Liver (tissue), 9 donors: ENCODE results near the gene PLCB1. TPM values are rescaled to one million over a fixed set of nuclear protein-coding genes. Genes with fewer than 3 reads are reported as not detected.

ENCODE experiments used
- DNase-seq: peaks from one replicate; pipeline ENCODE4 v3.0.0-alpha.2; 2017; ENCODE audit warnings: low spot score
- H3K27ac ChIP-seq, 2 donors: one replicate each; pipeline ENCODE4 v1.7.0; 2013; ENCODE audit warnings: inconsistent platforms in 2 of 2, low read length in 2 of 2, control low read depth in 1 of 2, low read depth in 1 of 2, mild to moderate bottlenecking in 1 of 2
- H3K27me3 ChIP-seq, 4 donors: one replicate each; pipeline versions ENCODE4 v1.6.1 to v1.7.0; 2013; ENCODE audit warnings: low read length in 3 of 4, inconsistent platforms in 1 of 4, mild to moderate bottlenecking in 1 of 4, moderate library complexity in 1 of 4; ENCODE audit not compliant: control insufficient read depth in 4 of 4, insufficient read depth in 4 of 4
- H3K36me3 ChIP-seq, 4 donors: one replicate each; pipeline versions ENCODE4 v1.6.1 to v1.7.0; 2013; ENCODE audit warnings: low read length in 3 of 4, mild to moderate bottlenecking in 3 of 4, low read depth in 1 of 4, moderate library complexity in 1 of 4; ENCODE audit not compliant: control insufficient read depth in 4 of 4, insufficient read depth in 3 of 4
- H3K4me1 ChIP-seq, 4 donors: one replicate each; pipeline versions ENCODE4 v1.6.1 to v1.7.0; 2013; ENCODE audit warnings: low read length in 3 of 4, mild to moderate bottlenecking in 3 of 4, moderate library complexity in 1 of 4; ENCODE audit not compliant: control insufficient read depth in 4 of 4, insufficient read depth in 4 of 4
- H3K4me3 ChIP-seq, 3 donors: one replicate each; pipeline versions ENCODE4 v1.6.1 to v1.7.0; 2013; ENCODE audit warnings: low read length in 3 of 3, control low read depth in 1 of 3, low read depth in 1 of 3, mild to moderate bottlenecking in 1 of 3
- H3K9ac ChIP-seq, 2 donors: one replicate each; pipeline ENCODE4 v1.7.0; 2013; ENCODE audit warnings: low read length in 2 of 2, mild to moderate bottlenecking in 2 of 2, moderate library complexity in 2 of 2, control low read depth in 1 of 2, low read depth in 1 of 2
- H3K9me3 ChIP-seq, 4 donors: one replicate each; pipeline versions ENCODE4 v1.6.1 to v1.7.0; 2013; ENCODE audit warnings: low read length in 3 of 4; ENCODE audit not compliant: control insufficient read depth in 4 of 4
- ATF3 ChIP-seq: IDR thresholded peaks from 2 replicates; pipeline ENCODE4 v1.6.1; 2016; ENCODE audit warnings: antibody characterized with exemption
- EGR1 ChIP-seq, 2 donors: IDR thresholded peaks; 2 replicates each; pipeline ENCODE4 v1.6.1; 2016 to 2018; ENCODE audit warnings: antibody characterized with exemption in 2 of 2, low read depth in 2 of 2
- FOXA1 ChIP-seq: IDR thresholded peaks from 2 replicates; pipeline ENCODE4 v1.6.1; 2016; ENCODE audit warnings: antibody characterized with exemption
- FOXA2 ChIP-seq: IDR thresholded peaks from 2 replicates; pipeline ENCODE4 v1.6.1; 2016; ENCODE audit warnings: antibody characterized with exemption
- GABPA ChIP-seq, 2 donors: IDR thresholded peaks in 1 of 2; conservative IDR thresholded peaks in 1 of 2; 2 replicates each; pipeline ENCODE4 v1.6.1; 2016; ENCODE audit warnings: antibody characterized with exemption in 2 of 2, mild to moderate bottlenecking in 1 of 2, moderate library complexity in 1 of 2
- HNF4A ChIP-seq, 2 donors: conservative IDR thresholded peaks; 2 replicates each; pipeline ENCODE4 v1.6.1; 2016; ENCODE audit warnings: antibody characterized with exemption in 2 of 2, mild to moderate bottlenecking in 2 of 2
- HNF4G ChIP-seq: IDR thresholded peaks from 2 replicates; pipeline ENCODE4 v1.6.1; 2016; ENCODE audit warnings: antibody characterized with exemption
- JUND ChIP-seq, 2 donors: IDR thresholded peaks; 2 replicates each; pipeline ENCODE4 v1.6.1; 2016; ENCODE audit warnings: antibody characterized with exemption in 2 of 2
- MAX ChIP-seq: IDR thresholded peaks from 2 replicates; pipeline ENCODE4 v1.6.1; 2016; ENCODE audit warnings: antibody characterized with exemption
- RAD21 ChIP-seq, 2 donors: IDR thresholded peaks; 2 replicates each; pipeline ENCODE4 v1.6.1; 2016; ENCODE audit warnings: antibody characterized with exemption in 2 of 2, mild to moderate bottlenecking in 2 of 2
- RXRA ChIP-seq, 2 donors: IDR thresholded peaks; 2 replicates each; pipeline ENCODE4 v1.6.1; 2017 to 2018; ENCODE audit warnings: antibody characterized with exemption in 2 of 2, mild to moderate bottlenecking in 1 of 2
- SP1 ChIP-seq: IDR thresholded peaks from 2 replicates; pipeline ENCODE4 v1.6.1; 2018; ENCODE audit warnings: antibody characterized with exemption, mild to moderate bottlenecking
- TAF1 ChIP-seq: conservative IDR thresholded peaks from 2 replicates; pipeline ENCODE4 v1.6.1; 2016; ENCODE audit warnings: antibody characterized with exemption, mild to moderate bottlenecking
- WGBS: extraction: QIAGEN DNeasy Blood & Tissue Kit; methylation state at CpG from one replicate; pipeline ENCODE4 v1.1.7; 2013; 5-methylcytosine and 5-hydroxymethylcytosine counted together
- polyA plus RNA-seq, 2 donors: library from polyadenylated mRNA; stranded (reverse) in 1 of 2; unstranded in 1 of 2; fragments of 200-250 nt in 1 of 2; fragments of >200 nt in 1 of 2; fragmentation: Nextera tagmentation in 1 of 2; extraction: Ambion mirVana in 1 of 2; gene quantifications; one replicate each; pipeline versions ENCODE4 v1.2.1 to v1.2.3, GENCODE V29; 2013 to 2015
- total RNA-seq, 2 donors: library from RNA; depleted of rRNA; stranded (reverse); fragments of >200 nt; gene quantifications; one replicate each; pipeline ENCODE4 v1.2.3, GENCODE V29; 2014
- TF ChIP-seq, protein P1 (sequence below): fragments of 150-350 bp; IDR thresholded peaks from 2 replicates; pipeline ENCODE4 v1.5.1; 2017; ENCODE audit warnings: improper control_type of control experiment, low read depth, low read length; ENCODE audit not compliant: missing input control
- TF ChIP-seq, protein P2 (sequence below): IDR thresholded peaks from 2 replicates; pipeline ENCODE4 v1.6.1; 2016; ENCODE audit warnings: antibody characterized with exemption
- donor health status: healthy.
- donor health status: healthy.
- donor health status: healthy.
- donor health status: healthy.
- donor health status: healthy.

The PLCB1 gene
- total and polyA plus RNA-seq, 4 donors, result 3.7 to 13.5 (median 5.9) TPM

DNA sequence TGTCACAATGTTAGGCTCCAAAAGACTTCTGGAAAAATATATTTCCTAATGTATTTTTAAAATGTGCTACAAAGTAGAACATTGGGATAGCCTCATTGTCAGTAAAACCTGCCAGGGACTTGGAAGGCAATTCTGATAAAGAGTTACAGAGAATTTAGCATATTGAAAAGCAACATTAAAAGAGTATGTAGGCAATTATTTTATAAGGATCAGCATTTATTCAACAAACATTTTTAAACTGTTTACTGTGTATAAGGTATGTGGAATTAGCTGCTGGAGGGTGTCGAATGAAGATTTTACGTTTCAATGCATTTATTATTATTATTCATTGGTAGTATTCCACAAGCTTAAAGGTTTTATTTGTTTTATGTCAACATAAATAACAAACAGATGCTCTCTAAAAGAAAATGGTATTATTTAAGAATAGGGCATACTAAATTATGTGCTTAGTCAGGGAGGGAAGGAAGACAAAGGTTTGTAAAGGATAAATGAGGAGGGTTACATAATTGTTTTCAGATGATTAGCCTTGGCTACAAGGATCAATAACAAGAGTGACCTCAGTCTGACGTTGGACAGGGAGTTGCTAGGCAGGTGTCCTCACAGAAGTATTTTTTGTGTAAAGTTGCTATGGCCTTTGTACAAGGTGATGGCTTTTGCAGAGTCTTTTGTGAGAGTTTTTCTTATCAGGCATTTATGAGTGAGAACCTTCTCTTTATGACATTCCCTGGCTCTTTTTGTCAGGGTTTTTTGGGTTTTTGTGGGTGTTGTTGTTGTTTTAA, 623.5 kb downstream of the PLCB1 start:
- Histone ChIP-seq H3K9ac (no peak overlapping the region), H3K27me3 (no peaks in the 10 kb centered on the region), H3K27ac (no peak overlapping the region), H3K36me3 (no peaks in the 10 kb centered on the region), H3K4me1 (no peaks in the 10 kb centered on the region), H3K9me3 (no peaks in the 10 kb centered on the region), H3K4me3 (no peak overlapping the region)
- 70% methylated on average over 3 of the region's 3 CpGs for WGBS
- DNase-seq, result no peak
- TF ChIP-seq, protein P1, sequence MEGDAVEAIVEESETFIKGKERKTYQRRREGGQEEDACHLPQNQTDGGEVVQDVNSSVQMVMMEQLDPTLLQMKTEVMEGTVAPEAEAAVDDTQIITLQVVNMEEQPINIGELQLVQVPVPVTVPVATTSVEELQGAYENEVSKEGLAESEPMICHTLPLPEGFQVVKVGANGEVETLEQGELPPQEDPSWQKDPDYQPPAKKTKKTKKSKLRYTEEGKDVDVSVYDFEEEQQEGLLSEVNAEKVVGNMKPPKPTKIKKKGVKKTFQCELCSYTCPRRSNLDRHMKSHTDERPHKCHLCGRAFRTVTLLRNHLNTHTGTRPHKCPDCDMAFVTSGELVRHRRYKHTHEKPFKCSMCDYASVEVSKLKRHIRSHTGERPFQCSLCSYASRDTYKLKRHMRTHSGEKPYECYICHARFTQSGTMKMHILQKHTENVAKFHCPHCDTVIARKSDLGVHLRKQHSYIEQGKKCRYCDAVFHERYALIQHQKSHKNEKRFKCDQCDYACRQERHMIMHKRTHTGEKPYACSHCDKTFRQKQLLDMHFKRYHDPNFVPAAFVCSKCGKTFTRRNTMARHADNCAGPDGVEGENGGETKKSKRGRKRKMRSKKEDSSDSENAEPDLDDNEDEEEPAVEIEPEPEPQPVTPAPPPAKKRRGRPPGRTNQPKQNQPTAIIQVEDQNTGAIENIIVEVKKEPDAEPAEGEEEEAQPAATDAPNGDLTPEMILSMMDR, result no peak
- TF ChIP-seq HNF4G (no peak), JUND (IDR thresholded peaks at IDR 0.05) (no peak), ATF3 (no peak), HNF4A (conservative IDR thresholded peaks at IDR 0.05) (no peak), TAF1 (no peak), FOXA1 (no peak), GABPA (IDR thresholded peaks at IDR 0.05 in 1 of 2, conservative IDR thresholded peaks at IDR 0.05 in 1 of 2) (no peak), MAX (no peak), SP1 (no peak), RAD21 (IDR thresholded peaks at IDR 0.05) (no peak), RXRA (IDR thresholded peaks at IDR 0.05) (no peak), EGR1 (IDR thresholded peaks at IDR 0.05; ENCODE audit: low read depth in 2 of 2) (no peak)
- TF ChIP-seq, protein P2, sequence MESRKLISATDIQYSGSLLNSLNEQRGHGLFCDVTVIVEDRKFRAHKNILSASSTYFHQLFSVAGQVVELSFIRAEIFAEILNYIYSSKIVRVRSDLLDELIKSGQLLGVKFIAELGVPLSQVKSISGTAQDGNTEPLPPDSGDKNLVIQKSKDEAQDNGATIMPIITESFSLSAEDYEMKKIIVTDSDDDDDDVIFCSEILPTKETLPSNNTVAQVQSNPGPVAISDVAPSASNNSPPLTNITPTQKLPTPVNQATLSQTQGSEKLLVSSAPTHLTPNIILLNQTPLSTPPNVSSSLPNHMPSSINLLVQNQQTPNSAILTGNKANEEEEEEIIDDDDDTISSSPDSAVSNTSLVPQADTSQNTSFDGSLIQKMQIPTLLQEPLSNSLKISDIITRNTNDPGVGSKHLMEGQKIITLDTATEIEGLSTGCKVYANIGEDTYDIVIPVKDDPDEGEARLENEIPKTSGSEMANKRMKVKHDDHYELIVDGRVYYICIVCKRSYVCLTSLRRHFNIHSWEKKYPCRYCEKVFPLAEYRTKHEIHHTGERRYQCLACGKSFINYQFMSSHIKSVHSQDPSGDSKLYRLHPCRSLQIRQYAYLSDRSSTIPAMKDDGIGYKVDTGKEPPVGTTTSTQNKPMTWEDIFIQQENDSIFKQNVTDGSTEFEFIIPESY, result no peak

- H3K4me3 ChIP-seq, result no peak overlapping the region
- DNase-seq, result no peak
- no peaks in the 10 kb centered on the region for H3K36me3 ChIP-seq
- no peaks in the 10 kb centered on the region for H3K4me1 ChIP-seq
- WGBS, result 89% methylated on average over 2 of the region's 2 CpGs
- no peak for TF ChIP-seq JUND (IDR thresholded peaks at IDR 0.05)
- TF ChIP-seq TAF1, result no peak
- TF ChIP-seq EGR1 (IDR thresholded peaks at IDR 0.05; ENCODE audit: low read depth in 2 of 2), result no peak
- no peak overlapping the region for H3K27ac ChIP-seq
- no peak overlapping the region for H3K9ac ChIP-seq
- no peaks in the 10 kb centered on the region for H3K27me3 ChIP-seq
- no peaks in the 10 kb centered on the region for H3K9me3 ChIP-seq
Observed at GRCh38 chr20:8756410-8756809, 624.3 kb downstream of the PLCB1 start.

GRCh38 chr20:8757146-8757545, 625.1 kb downstream of the PLCB1 start:
- H3K9me3 ChIP-seq, result no peaks in the 10 kb centered on the region
- TF ChIP-seq ATF3 (no peak), SP1 (no peak), HNF4A (conservative IDR thresholded peaks at IDR 0.05) (no peak), RXRA (IDR thresholded peaks at IDR 0.05) (no peak), RAD21 (IDR thresholded peaks at IDR 0.05) (no peak), FOXA2 (no peak)
- no peak overlapping the region for H3K27ac ChIP-seq
- no peaks in the 10 kb centered on the region for H3K27me3 ChIP-seq
- no peak overlapping the region for H3K4me3 ChIP-seq
- no peak overlapping the region for H3K9ac ChIP-seq
- WGBS, result 88% methylated on average over 4 of the region's 4 CpGs
- no peaks in the 10 kb centered on the region for H3K4me1 ChIP-seq
- DNase-seq, result no peak
- no peaks in the 10 kb centered on the region for H3K36me3 ChIP-seq
